HTERT RPE-1 (cell line): ENCODE results near the gene TEX13B.
"Not testable (repeated sequence)": the region's sequence is repeated elsewhere in the genome, so short reads cannot be mapped to it uniquely, and the experiment has no call there.

Experiments used
- in situ Hi-C: fragments of 300-500 bp; cut with MboI; formaldehyde crosslinking; loops from 4 replicates; pipeline ENCODE4 v1.14.3; 2020; ENCODE audit warnings: low sequenced_read_pairs

Gene TEX13B, protein sequence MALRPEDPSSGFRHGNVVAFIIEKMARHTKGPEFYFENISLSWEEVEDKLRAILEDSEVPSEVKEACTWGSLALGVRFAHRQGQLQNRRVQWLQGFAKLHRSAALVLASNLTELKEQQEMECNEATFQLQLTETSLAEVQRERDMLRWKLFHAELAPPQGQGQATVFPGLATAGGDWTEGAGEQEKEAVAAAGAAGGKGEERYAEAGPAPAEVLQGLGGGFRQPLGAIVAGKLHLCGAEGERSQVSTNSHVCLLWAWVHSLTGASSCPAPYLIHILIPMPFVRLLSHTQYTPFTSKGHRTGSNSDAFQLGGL

DNA sequence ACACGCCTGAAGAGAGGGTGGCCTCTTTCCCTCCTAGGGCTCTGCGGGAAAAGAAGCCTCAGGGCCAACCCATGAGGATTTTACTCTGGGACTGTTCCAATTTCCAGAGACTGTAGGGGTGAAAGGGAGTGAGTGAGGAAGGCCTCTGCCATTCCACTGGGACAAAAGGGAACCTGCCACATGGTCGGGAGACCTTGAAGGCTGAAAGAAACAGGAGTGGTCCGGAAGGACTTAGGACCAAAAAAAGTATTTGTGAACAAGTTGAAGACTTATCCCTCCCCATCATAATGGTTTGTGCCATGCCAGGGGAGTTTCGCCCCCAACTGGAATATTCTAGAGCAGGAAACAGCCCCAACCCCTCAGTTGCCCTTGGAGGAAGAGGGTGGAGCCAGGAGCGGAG is at the start of gene TEX13B:
Gene TEX13B (minus strand): TSS at position 15 of the 400 bp plus-strand sequence. CDS start 243 bp downstream, outside the sequence.
- in situ Hi-C loops: no loop called here

DNA sequence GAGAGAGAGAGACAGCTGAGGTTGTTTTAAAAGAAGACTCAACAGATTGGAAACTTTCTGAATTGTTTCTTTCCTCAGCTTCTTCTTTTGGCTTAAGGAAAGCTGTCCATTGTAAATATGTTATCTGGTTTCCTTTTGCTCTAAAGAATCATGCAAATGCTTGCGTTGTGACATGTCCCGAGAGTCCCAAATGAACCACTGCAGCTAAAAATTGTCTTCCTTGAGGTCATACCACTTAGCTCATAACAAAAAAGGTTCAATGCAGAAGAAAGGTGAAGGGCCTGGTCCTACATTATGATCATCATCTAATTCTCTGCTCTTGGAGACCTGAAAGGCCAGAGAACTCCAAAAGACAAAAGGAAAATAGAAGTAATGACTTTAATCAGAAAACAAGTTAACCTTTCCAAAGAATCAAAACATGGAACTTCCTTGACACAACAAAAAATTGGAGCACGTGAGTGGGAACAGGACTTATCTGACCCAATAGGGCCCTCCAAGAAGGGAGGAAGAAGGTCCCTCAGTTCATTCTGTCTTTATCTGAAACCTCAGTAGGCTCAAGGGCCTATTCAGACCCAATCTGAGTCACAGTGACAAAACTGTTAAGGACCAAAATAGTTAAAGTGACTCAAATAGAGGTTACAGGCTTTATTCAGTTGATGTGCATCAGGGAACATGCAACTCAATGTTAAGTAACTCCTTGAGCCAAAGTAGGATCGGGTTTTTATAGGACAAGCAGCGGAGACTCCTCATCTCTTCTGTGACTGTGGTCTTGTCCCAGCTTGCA is 48.0 kb upstream of the TEX13B start:
- in situ Hi-C loops: no loop called here

DNA sequence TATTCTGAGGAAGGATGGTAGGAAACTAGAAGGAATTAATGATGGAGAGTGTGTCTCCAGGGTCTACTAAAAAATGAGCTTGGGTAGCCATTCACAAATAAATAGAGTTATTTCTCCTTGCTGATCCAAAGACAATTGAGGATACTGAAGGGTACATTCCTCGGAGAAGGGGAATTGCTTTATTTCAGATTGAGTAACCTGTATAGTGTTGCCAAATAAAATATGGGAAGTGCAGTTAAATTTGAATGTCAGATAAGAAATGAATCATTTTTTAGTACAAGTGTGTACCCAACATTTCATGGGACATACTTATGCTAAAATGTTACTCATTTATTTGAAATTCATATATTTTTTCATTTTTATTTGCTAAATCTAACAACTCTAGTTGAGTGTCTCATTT is 46.7 kb upstream of the TEX13B start:
- in situ Hi-C loops: no loop called here

DNA sequence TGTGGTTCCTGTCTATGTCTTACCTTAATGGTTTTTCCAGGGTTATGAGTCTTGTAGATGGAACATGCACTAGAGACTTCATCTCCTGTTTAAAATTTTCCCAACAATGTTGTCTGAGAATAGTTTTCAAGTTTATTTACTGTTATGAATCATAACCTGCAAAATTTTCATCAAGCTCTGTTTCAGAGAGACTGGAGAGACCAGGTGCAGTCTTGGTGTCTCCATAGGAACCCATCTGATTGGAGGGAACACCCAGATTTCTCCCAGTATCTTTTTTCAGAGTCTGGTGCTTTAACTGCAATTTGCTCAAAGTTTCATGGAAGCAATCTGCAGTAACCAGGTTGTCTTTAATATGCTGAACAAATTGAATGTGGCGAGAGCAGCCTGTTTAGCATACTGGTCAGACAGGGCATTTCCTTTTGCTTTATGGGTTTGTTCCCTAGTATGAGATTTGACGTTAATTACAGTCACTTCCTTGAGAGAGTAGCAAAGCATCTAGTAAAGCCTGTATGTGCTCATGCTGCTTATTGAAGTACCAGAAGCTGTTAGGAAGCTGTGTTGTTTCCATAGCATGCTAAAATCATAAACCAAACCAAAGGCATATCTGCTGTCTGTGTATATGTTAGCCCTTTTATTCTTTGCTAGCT is 43.9 kb upstream of the TEX13B start:
- in situ Hi-C loops: no loop called here

DNA sequence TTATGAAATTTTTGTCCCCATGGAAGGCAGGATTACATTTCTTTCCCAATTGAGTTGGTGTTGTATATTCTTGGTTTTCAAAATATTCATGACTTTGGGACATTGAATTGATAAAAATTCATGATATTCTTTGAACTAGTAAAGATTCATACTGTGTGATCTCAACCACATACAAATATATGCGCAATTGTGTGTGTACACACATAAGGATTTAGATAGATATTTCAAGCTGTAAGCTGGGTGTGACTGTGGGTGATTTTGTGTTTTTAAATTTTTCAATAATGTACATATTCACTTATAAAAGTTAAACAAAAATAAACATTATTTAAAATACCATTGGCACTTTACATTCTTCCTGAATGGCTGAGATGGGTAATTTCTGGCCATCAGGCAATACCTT is 43.2 kb upstream of the TEX13B start:
- in situ Hi-C loops: no loop called here

DNA sequence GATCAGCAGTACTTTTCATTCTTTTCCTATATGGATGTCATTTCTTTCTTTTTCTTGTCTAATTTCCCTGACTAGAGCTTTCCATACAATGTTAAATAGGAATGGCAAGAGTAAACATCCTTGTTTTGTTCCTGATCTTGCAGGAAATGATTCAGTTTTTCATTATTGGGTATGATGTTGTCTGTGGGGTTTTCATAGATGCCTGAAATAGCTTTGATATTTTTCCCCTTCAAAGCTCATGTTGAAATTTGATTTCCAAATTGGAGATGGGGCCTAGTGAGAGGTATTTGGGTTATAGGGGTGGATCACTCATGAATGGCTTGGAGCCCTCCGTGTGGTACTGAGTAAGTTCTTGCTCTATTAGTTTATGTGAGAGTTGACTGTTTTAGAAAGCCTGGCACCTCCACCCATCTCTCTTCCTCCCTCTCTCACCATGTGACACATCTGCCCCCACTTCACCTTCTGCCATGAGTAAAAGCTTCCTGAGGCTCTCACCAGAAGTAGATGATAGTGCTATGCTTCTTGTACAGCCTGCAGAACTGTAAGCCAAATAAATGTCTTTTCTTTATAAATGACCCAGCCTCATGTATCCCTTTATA is 40.4 kb upstream of the TEX13B start:
- in situ Hi-C loops: no loop called here

DNA sequence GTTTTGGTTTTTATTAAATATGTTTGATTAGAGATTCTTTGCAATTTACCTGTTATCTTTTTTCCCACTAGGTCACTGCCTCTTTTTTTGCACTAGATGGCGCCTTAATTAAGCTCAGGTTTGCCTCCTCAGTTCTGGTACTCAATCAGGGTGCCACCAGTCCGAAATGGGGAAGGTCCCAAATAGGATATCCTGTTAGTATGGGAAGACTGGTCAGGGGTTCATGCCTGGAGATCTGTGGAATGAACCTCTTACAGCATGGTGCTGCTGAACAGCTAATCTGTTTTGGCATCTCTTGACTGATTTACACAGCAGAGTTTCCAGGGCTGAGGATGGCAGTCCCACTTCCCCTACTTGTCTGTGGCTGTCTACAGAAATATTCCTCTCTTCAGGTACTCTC is 38.5 kb upstream of the TEX13B start:
- in situ Hi-C loops: no loop called here

DNA sequence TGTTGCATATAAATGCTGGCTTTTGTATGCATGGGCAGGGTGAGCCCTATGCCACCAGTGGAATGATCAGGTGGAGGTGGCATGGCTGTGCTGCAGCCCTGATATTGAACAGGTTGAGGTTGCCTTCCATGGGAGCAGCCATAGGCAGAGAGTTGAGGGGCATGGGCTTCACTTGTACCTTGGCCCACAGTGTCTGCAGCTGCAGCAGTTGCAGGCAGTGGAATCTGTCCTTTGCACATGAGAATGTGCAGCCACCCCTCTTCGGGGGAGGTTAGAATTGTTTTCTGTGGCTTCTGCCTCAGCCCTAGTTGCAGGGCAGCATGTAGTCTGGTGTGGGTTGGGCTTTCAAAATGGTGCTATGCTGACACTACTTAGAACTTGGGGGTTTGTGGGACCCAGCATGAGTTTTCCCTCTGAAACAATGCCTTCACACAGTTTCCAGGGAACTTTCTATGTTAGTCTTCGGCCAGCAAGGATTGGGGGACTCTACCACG is 37.3 kb upstream of the TEX13B start:
- in situ Hi-C loops: no loop called here

DNA sequence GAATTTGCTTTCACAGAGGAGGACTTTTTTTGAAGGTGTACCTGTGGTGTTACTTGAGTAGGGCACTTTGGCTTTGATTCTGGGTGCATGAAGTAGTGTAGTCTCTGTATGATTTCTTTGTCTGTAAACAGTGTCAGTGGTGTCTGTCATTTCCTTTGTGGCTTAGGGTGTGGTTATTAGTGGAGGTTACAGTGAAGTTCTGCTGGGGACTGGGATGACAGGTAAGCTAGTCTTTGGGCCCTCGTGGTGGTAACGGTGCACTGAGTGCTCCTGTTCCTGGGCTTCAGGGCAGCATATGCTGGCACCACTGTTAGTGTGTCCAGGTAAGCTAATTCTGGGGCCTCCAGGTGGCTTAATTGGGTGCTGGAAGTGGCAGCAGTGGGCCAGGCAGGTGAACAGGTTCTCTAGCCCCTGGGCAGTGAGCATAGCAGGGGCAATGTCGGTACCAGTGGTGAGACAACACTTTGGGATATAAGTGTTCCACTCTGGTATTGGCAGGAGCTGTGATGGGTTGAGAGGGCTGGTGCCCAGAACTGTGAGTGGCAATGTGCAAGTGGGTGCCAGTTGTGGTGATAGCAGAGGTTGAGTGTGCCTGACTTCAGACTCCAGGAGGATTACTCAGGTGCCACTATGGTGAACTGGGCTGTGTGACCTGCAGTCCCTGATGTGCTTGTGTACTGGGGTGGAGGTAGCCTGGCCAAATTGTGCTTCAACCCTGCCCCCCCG is 36.6 kb upstream of the TEX13B start:
- in situ Hi-C loops: no loop called here

DNA sequence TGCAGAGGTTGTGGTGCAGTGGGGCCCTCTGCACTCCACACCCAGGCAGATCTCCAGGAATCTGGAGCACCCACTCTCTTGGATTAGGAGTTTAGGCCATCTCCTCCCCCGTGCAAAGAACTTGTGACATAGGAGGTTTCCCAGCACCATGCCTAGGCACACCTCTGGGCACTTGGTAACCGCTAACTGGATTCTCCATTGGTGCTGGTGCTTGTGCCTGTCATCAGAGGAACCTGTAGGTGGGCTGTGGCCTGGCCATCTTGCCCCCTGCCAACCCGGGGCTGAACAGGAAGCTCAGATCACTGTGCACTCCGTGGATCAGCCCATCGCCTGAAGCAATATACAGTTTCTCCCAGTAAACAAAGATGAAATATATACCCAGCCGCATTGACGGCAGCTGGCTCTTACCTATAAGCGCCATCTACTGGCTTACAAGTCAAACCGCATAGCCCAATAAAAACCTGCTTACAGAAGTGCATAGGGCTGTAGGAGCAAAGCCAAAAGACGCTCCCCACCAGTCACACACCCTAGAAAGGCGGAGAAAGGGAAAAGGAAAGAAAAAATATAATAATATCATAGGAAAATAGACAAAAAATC is 19.1 kb upstream of the TEX13B start:
- in situ Hi-C loops: no loop called here

DNA sequence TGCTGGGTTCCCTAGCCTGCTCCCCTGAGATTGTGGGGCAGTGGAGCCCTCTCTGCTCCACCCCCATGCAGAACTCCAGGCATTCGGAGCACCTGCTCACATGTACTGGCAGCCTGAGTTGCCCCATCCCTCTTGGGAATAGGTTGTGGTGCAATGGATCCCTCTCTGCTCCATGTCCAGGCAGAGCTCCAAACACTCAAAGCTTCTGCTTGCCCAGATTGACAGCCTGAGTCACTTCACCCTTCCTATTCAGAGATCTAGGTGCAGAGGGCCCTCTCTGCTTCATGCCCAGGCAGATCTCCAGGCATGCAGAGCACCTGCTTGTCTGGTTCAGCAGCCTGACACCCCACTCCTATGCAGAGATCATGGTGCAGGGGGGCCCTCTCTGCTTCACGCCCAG is 18.6 kb upstream of the TEX13B start:
- in situ Hi-C loops: no loop called here

DNA sequence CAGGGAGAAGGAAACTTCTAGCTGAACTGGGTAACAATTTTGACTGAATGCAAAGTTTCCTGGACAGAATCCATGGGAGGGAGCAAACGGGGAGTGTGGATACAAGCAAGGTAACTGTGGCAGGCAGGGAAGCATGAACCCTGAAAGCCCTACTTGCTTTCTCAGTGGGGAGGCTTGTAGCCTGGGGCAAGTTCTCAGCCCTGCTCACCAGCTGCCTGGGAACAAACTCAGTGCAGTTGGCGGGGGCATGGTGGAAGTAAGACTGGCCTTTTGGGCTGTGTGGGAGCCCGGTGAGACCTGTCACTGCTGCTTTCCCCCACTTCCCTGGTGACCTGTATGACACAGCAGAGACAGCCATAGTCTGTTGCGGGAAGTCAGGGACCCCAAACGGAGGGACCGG is 14.0 kb upstream of the TEX13B start:
- in situ Hi-C loops: no loop called here

DNA sequence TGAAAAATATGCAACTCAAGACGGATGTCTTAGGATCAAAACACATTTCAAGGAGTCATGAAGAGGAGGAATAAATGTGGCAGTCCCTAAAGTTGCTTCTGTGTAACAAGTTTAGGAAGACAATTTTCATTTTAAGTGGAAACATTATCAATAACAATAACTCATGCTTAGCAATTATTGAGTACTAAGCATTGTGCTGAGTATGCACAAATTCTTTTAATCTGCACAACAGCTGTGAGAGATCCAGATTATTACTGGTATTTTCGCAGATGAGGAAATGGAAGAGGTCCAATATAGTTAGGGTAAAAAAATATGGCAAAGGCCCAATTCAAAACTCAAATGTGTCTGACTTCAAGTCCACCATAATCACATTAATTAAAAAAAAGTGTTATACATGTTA is 2.9 kb upstream of the TEX13B start:
- in situ Hi-C loops: no loop called here

DNA sequence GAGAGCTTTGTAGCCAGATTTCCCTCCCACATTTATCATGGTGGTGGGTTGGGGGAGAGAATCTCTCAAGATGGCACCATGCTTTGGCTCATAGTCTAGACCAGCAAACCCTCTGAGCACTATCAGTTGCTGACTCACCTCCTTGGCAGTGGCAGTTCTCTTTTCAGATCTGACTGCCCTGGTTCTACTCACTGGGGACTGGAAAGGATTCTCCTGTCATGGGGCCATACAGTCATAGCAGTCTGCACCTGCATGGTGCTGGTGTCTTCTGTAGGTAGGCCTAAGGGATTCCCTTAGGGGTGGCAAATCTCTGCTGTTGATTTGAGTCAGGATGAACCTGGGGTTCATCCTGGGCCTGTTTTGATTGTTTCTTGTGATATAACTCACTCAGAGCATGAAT is 2.6 kb downstream of the TEX13B start:
- in situ Hi-C loops: no loop called here

DNA sequence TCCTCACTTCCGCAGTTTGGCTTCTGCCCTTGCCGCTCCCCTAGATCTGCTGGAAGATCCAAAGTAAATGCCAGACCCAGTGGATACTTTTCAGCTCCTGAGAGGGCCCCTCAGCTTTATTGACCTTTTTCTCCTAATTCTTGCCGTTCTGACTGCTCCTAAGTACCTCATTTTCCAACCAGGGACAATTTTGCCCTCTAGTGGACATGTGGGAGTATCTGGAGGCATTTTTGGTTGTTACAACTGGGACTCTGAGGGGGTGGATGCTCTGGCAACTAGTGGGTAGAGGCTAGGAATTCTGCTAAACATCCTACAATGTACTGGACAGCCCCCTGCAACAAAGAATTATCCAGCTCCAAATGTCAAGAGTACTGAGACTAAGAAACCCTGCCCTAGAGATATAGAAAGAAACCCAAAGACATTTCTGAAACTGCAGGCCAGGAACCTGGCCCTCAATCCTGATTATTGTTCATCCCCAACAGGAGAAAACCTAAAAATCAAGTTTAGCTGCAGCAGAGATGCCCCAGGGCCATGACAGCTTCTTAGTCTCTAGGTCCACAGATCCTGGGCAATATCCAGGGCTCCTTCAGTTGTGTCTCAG is 3.4 kb downstream of the TEX13B start:
- in situ Hi-C loops: no loop called here

DNA sequence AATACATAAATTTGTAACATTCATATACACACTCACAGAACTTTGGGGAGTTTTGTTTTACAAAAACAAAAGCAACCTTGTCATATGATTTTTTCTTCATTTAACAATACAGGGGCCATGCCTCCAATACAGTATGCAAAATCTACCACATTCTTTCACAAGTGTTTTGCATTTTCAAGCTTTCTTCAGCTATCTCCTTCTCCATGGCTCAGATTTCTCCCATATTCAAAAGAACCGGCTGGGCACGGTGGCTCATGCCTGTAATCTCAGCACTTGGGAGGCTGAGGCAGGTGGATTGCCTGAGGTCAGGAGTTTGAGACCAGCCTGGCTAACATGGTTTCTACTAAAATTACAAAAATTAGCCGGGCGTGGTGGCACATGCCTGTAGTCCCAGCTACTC is 4.1 kb downstream of the TEX13B start:
- in situ Hi-C loops: no loop called here

DNA sequence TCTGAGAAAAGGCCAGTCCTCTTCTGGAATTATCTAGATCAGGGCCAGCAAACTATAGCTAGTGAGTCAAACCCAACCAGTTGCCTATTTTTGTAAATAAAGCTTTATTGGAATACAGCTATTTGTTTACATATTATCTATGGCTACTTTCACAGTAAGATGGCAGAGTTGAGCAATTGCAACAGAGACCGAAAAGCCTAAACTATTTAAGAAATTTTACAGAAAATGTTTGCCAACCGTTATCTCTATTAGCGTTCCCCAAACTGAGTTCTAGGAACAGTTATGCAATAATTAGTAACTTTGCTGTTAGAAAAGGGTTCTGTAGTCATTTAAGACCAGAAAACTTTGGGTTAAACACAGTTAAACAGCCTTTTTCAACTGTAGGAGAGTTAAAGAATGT is 10.5 kb downstream of the TEX13B start:
- in situ Hi-C loops: no loop called here

DNA sequence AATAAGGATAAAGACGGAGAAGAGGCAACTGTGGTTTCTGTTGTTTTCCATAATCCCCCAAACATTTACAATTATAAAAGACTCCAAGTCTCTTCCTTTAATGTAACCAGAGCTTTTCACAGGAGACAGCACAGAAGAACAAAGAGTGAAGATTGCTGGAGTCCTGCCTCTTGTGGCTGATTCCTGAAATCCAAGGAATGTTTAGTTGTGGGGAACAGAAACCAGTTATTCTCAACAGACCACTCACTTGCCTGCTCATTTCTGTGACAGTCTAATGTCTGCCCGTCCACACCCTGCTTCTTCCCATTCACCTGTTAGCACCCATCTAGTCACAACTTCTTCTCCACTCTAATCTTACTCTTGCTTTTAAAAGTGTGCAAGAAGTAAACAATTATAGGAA is 12.1 kb downstream of the TEX13B start:
- in situ Hi-C loops: no loop called here

DNA sequence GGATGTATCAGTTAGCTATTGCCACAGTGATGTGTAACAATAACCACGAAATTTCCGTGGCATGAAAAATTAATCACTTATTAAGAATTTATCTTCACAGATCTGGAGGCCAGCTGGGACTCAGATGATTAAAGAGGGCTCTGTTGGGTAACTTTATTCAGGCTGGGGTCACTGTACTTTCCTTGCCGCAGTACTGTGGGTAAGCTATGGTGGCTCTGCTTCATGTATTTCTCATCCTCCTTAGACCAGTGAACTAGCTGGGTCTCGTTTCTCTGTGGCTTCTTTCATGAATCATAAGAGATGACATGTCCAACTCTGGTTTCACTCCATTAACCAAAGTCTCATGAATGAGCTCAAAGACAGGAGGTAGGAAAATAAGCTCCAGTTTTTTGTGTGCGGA is 13.5 kb downstream of the TEX13B start:
- in situ Hi-C loops: no loop called here

DNA sequence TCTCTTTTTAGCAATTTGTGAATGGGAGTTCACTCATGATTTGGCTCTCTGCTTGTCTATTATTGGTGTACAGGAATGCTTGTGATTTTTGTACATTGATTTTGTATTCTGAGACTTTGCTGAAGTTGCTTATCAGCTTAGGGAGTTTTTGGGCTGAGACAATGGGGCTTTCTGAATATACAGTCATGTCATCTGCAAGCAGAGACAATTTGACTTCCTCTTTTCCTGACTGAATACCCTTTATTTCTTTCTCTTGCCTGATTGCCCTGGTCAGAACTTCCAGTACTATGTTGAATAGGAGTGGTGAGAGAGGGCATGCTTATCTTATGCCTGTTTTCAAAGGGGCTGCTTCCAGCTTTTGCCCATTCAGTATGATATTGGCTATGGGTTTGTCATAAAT is 26.8 kb downstream of the TEX13B start:
- in situ Hi-C loops: not testable (repeated sequence)
